NCI-H2227 treated with DMSO at 0.1 percent for 48 hours (cell line): Measurements from ENCODE around the gene AFF3.
"Not testable (repeated sequence)": the region's sequence is repeated elsewhere in the genome, so short reads cannot be mapped to it uniquely, and the experiment has no call there.

Experiments
- DNase-seq: peaks from one replicate; lab custom pipeline; 2025; lab: John Stamatoyannopoulos, UW

AFF3 gene

DNA sequence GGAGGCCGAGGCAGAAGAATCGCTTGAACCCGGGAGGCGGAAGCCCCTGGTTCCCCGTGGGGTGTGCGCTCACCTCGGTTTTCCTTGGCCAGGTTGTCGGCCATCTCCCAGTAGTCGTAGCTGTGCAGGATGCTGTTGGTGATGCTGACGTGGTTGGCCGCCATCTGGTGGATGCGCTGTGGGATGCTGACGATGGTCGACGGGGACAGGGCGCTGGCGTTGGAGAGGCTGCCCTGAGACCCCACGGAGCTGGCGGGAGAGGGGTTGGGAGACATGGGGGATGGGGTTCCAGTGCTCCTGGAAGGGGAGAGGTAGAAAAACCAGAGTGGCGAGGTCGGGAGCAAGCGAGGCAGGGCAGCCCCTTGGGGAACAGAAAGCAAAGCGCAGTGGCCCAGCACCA, 588.2 kb downstream of the AFF3 start:
- DNase-seq: no peak

GRCh38 chr2:99552529-99552928, 589.9 kb downstream of the AFF3 start:
- no peak for DNase-seq

DNA sequence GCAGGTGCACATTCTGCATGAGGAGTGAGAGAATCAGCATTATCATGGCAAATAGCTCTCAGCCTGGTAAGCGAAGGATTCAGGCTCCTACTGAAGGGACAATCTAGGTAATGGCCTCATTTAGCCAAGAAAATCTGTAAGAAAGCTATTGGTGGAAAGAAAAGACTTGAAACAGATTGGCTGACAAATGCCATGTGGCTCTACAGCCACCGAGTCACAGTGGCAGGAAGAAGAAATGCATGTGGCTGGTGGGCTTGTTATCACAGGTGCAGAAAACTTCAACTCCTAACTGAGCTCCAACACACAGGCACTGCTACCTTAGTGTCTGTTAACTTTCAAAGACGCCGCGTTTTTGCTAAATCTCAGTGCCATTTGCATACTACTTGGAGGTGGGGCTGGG, 592.0 kb downstream of the AFF3 start:
- no peak for DNase-seq

- no peak for DNase-seq
Observed at GRCh38 chr2:99545604-99546003, 596.8 kb downstream of the AFF3 start.

DNA sequence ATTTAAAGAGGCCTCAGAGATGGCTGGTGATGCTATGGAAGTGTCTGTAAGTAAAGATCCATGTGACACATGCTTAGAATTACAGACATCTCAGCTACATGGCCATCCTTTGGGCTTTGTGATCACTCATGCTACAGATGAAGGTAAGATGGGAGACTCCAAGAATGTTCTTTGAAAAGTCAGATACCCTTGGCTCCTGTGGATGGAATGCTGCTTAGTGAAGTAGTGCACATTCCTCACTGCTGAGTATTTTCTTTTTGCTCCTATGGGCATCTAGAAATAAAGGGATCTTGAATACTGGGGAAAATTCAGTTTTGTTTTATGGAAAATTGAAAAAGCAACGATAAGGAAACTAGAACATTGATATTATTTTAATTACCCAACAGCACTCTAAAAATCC, 597.3 kb downstream of the AFF3 start:
- DNase-seq: no peak

DNA sequence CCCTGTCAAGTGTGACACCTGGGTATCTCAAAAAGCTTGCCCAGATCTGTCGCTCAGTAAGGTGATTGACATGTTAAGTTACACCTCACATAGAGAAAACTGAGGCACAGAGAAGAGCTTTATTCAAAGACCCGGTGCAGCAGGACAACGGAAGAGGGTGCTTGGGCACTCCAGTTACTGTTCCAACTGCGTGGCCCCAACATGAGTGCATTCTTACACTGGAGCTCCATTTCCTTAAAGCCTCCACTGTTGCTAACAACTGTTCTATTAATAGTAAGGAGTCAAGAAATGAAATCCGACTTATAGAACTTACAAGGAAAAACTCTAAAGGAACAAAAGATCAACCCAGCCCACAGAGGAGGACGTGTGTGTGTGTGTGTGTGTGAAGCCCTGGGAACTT, 597.8 kb downstream of the AFF3 start:
- DNase-seq: no peak

- DNase-seq: no peak
Observed at GRCh38 chr2:99543247-99543646, 599.1 kb downstream of the AFF3 start.

DNA sequence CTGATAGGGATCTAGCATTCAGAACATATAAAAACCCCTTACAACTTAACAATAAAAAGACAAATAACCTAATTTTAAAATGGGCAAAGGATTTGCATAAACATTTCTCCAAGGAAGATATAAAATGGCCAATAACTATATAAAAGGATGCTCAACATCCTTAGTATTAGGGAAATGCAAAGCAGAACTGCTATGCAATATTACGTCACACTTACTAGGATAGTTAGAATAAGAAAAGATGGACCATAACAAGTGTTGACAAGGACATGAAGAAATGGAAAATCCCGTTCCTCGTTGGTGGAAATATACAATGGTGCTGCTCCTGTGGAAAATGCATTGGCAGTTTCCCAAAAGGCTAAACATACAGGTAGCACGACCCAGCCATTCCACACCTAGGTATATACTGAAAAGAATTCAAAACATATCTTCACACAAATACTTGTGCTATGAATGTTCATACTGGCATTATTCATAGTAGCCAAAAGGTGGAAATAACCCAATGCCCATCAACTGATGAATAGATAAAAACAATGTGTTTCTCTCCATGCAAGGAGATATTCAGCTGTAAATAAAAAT, 604.4 kb downstream of the AFF3 start:
- no peak for DNase-seq

DNA sequence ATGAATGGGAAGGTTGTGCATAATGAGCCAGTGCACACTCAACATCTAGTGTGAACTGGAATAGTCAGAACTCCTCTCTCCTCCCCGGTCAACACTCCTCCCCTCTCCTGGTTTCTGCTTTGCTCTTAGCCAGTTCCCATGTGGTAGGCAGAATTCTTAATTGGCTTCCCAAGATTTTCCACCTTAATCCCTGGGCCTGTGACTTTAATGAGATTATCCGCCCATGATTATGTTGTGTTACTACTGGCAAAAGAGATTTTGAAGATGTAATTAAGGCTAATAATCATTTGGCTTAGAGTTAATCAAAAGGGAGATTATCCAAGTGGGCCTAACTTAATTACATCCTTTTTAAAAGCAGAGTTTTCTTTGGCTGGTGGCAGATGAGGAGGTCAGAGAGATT, 618.3 kb downstream of the AFF3 start:
- no peak for DNase-seq

- DNase-seq: no peak
Observed at GRCh38 chr2:99522157-99522556, 620.2 kb downstream of the AFF3 start.

GRCh38 chr2:99520813-99521212, 621.6 kb downstream of the AFF3 start:
- no peak for DNase-seq

- no peak for DNase-seq
Observed at GRCh38 chr2:99520195-99520594, 622.2 kb downstream of the AFF3 start.

DNA sequence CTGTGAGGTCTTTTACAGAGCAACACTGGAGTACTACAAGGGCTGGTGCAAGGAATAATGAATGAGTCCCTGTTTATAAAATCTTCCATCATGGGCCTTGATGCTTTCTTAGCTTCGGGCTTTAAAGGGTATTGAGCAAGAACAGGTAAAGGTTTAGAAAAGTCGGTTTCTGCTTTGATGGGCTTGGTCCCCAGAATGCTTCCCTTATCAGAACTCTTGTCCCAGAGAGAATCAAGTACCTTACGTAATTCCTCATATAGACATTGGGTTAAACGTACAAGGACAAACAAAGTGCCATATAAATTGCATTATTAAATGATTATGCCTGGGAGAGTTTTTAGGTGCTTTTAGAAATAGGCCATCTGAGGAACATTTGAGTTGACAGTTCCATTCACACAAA, 628.0 kb downstream of the AFF3 start:
- DNase-seq: no peak

DNA sequence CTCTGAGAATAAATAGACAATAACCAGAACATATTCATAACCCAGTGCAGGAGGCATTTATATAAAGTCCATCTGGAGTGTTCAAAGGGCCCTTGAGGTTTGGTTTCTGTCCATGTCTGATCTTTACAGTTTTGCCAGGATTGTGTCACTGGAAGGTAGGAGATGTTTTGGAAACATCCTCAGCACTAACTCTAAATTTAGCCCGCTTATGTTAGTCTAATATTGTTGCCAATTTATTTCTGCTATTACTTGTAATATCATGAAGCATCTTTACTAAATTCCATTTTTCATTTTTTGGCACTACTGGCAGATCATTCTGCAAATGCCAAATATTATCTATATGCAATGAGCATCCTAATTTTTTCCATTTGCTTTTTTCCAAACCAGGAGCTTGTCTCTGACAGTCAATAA, 630.2 kb downstream of the AFF3 start:
- no peak for DNase-seq

GRCh38 chr2:99509387-99509786, 633.0 kb downstream of the AFF3 start:
- no peak for DNase-seq

DNA sequence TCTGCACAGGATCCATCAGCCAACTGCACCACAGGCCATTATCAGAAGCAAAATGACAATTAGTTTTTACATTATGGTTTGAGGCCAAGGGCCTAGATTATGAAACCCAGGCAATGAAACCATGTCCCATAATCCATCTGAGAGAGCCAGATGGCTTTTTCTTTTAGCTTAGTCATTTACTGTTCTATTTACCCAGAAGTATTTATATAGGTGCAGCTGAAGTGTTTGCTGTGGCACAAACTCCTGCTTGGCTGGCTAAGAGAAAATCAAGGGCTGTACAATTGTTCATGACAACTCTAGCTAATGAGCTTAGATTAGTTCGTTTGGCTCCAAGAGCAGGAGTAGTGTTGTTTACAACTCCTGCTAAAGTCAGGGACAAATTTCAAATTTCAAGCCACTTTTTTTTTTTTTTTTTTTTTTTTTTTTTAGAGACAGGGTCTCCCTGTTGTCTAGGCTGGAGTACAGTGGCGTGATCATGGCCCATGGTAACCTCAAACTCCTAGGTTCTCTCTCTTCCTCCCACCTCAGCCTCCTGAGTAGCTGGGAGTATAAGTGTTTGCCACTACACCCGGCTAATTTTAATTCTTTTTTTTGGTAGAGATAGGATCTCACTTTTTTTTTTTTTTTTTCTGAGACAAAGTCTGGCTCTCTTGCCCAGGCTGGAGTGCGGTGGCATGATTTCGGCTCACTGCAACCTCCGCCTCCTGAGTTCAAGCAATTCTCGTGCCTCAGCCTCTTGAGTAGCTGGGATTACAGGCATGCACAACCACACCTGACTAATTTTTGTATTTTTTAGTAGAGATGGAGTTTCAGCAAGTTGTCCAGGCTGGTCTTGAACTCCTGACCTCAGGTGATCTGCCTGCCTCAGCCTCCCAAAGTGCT, 634.2 kb downstream of the AFF3 start:
- no peak for DNase-seq

GRCh38 chr2:99504844-99505584, 637.4 kb downstream of the AFF3 start:
- DNase-seq: no peak

DNA sequence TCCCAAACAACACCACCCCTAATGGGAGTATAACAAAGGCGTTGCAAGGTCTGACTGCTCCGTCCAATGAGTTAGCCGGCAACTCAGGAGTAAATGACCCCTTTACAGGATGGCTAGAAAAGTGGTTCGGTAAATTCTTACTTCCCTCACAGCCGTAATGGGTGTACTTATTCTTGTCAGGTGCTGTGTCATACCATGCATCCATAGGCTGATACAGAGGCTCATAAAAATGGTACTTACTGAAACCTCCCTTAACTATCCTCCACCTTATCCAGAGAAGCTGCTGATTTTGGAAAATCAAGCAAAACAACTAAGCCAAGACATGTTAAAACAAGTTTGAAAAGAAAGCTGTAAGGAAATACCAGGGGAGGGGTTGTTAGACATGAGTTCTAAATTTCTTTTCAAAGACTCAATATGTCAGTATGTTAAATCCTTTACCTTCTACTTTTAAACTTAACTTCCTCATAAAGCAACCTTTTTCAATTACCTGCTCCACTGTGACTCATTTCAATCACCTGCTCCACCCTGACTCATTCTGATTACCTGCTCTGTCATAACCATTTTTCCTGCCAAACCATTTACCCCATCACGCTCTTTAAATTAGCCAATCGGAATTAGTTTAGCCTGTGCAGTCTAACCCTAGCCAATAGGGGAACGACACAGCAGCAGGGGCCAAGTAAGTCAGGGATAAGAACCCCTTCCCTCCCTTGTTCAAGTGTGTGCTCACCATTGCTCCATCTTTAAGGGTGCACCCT, 638.6 kb downstream of the AFF3 start:
- DNase-seq: not testable (repeated sequence)

GRCh38 chr2:99496021-99496420, 646.4 kb downstream of the AFF3 start:
- no peak for DNase-seq
